GM08714 (cell line): Measurements from ENCODE around the gene DHX58.

ENCODE experiments used
- H3K4me3 ChIP-seq: fragments of 200-500 bp; sonication (Bioruptor generic); 2 replicates; pipeline ENCODE4 v1.5.1; 2014; ENCODE audit warnings: mild to moderate bottlenecking, low read length, inconsistent platforms
- ZNF274 ChIP-seq: IDR thresholded peaks from 2 replicates; pipeline ENCODE4 v1.6.1; 2012; ENCODE audit warnings: mild to moderate bottlenecking, low read depth, low read length

Gene DHX58

DNA sequence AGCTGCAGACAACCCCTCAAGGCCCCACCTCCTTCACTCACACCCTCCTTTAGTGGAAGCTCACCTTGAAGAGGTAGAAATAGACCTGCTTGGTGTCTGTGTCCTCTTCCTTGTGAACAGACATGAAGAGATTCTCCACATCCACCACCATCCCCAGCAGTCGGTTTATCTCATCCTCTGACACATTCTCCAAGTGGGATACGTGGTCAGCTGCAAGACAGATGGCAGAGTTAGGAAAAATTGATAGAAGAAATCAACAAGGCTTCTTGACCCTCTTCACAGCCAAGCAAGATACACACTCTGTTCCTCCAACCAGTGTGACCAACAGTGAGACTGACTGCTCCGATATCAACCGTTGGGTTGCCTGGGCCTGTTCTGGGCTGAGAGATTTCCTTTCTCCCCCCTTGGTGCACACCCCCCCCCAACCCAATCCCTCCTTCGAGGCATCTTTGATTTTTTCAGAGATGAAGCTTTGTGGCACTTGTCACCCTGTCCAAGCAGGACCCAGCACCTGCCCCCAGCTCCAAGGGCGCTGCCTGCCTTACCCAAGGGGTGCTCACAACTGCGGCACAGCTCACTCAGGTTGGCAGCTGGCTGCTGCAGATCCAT lies 7.8 kb upstream of the DHX58 start:
- peak overlapping the region; percentile 14; the same call in 1 of the 2 replicates for H3K4me3 ChIP-seq
- TF ChIP-seq ZNF274, result no peak

DNA sequence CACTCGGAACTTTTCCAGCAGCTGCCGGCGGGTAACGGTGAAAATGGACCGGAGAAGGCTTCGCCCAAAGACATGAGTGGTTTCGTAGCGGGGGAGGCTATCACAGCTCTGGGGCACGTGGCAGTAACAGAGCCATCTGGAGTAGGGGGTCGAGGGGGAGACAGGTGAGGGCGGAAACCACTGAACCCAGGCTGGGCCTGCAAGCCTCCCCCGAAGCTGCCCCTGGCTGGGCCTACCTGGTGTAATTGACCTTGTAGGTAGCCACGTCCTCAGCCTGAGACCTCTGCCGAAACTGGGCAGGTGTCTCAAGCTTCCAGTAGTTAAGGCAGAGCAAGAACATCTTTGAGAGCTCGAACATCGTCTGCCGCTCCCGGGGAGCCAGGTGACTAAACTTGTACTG lies 6.8 kb upstream of the DHX58 start:
- H3K4me3 ChIP-seq, result no peak overlapping the region
- no peak for TF ChIP-seq ZNF274

DNA sequence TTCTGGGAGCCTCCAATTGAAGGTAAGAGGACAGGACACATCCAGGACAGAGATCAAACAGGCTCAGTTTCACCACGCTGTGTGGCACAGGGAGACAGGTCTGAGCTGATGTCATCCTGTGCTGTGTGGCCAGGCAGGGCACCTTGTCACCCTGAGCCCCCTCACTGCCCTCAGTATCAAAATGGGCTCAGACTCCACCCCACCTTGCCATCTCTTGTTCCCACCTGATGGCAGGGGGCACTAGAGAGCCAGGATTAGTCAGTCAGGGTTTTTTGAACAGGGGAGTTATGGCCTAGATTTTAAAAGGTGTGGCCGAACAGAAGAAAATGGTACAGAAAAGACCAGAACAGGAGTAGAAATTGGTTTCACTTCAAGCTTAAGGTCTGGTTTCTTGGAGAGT lies 6.0 kb upstream of the DHX58 start:
- no peak for TF ChIP-seq ZNF274
- no peak overlapping the region for H3K4me3 ChIP-seq

DNA sequence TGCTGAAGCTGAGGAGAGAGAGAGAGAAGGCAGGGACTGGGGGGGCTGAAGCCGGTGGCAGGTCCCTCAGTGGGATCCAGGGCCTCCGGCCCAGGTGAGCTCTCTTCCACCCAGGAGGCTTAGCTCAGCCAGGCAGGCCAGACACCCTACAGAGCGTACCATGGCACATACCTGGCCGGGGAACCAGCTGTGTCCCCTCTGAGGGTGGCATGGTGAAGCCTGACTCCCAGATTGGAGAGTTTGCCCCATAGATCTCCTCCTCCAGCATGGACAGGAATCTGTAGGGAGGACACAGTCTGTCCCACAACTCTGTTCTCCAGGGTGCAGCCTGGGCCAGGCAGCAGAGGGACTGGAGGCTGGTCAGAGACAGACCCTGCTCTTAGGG lies 5.6 kb upstream of the DHX58 start:
- no peak for TF ChIP-seq ZNF274
- H3K4me3 ChIP-seq, result no peak overlapping the region

DNA sequence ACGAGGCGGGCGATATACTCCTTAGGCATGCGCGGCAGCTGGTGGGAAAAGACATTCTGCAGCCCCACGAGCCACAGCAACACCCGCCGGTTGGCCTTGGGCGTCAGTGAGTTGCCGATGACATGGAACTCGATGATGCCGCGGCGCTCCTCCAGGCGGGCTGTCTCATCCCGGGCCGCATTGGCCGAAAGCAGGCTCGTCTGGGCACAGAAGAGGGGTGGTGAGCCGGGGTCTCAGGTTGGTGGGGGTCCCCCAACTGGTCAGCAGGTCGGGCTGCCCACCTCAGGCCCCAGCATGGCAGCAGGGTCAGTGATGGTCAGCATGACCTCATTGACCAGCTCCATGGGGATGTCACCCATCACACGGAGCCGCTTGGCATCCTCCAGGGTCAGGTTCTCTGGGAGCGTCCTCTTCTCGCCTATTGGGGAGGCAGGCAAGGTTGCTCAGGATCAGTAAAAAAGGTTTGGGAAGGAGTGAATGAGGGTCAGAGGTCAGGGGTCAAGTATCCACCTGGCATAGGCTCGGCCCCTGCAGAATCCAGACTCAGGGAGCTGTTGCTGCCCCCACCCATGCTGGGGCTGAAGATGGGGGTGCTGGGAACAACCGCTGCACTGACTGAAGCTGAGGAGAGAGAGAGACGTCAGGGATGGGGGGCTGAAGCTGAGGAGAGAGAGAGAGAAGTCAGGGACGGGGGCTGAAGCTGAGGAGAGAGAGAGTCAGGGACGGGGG lies 5.0 kb upstream of the DHX58 start:
- H3K4me3 ChIP-seq, result no peak overlapping the region
- TF ChIP-seq ZNF274, result no peak

DNA sequence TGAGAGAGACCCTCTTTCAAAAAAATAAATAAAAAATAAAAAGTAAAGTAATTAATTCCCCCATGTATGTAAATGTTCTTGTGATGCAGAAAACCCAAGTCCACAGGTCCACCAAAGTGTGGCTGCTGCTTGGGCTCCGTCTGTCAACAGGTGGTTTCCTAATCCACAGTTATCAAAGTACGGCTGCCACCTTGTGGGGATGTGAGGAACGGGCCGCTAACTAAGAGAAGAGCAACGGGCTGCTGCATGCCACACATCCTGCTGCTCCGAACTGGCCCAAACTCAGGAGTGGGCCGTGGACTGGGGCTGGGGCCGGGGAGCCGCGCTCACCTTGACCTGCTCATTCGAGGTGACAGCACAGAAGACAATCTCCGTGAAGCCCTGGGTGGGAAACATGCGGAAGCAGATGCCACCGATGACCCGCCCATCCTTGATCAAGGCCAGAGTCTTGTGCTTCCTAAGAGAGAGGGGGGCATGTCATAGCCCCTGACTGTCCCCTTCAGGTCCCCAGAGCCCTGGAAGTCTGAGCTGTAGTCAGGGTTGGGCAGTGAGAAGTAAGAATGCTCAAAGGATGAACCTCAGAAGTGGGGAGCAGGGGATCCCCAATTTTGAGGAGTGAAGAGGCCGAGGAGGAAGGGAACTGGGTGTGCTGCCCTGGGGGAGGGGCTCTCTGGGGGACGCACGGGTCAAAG lies 4.3 kb upstream of the DHX58 start:
- no peak overlapping the region for H3K4me3 ChIP-seq
- no peak for TF ChIP-seq ZNF274

DNA sequence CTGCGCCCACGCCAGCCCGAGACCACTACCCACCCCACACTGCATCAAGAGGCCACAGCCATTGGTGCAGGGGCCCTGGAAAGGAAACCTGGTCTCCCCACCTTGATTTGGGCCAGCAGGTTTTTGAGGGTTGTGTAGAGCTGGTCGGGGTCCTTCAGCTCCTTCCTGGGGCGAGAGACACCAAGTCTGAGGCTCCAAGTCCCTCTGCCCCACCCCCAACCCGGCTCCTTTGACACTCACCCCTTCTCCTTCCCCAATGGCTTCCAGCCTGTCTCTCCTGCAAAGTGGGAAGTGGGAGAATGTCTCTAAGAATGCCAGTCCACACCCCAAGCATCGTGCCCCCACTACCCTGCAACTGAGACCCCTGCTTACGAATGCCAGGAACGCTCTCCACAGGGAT lies 1.6 kb upstream of the DHX58 start:
- TF ChIP-seq ZNF274, result no peak
- H3K4me3 ChIP-seq, result no peak overlapping the region

DNA sequence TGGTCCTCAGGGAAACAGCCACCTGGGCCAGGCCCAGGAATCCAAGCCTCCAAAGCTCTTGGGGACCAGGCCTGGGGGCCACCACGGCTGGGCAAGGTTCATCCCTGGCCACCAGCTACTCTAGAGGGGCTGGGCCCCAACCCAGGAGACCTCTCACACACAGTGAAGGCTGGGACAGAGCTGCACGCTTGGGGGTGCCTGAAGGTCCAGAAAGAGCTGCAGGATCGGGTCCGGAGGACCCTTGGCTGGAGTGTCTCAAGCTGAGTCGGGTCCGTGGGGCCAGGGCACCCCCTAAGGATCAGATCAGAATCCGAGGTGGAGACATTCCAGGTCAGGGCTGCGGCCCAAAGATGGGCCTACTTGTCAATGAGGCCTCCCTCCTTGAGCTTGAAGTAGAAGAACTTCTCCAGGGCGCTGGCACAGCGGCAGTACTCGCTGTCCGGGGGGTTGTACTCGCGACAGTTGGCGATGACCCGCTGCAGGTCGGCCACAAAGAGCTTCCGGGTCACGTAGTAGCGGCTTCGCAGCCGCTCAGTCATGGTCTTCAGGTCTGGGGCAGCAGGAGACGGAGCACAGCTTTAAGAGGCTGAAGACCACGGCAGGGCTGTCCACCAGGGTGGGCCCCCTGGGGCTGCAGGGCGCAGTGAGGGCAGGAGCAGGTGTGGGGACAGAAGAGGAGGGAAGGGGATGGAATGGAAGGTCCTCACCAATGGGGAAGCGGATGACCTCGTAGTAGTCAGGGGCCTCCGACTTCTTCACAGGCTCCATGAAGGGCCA lies 967 bp upstream of the DHX58 start:
- no peak overlapping the region for H3K4me3 ChIP-seq

DNA sequence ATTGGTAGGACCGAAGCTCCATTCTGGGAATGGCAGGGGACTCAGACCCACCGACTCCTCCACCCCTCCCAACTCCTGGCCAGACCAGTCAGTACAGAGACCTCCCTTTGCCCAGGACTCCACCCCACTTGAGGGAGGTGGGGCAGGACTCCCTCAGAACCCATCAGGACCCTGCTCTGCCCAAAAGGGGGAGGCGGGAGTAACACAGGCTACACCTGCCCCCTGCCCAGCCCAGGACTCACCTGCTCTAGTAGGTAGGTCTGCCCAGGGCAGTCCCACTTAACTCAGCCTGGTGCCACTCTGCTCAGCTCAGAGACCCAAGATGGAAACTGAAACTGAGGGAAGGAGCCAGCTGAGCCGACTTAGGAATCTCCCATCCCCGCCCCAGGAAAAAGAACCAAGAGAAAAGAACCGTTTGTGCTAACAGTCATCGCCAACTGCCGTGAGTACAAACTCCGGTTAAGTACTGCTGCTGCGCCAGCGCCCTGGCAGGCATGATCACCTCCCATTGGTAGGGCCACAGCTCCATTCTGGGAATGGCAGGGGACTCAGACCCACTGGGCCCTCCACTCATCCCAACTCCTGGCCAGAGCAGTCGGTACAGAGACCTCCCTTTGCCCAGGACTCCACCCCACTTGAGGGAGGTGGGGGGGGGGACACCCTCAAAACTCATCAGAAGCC lies 503 bp downstream of the DHX58 start:
- H3K4me3 ChIP-seq, result peak overlapping the region; percentile 55; the same call in 1 of the 2 replicates
- no peak for TF ChIP-seq ZNF274

More for the DNA sequence above, 967 bp upstream of the DHX58 start:
- TF ChIP-seq ZNF274, result no peak

DNA sequence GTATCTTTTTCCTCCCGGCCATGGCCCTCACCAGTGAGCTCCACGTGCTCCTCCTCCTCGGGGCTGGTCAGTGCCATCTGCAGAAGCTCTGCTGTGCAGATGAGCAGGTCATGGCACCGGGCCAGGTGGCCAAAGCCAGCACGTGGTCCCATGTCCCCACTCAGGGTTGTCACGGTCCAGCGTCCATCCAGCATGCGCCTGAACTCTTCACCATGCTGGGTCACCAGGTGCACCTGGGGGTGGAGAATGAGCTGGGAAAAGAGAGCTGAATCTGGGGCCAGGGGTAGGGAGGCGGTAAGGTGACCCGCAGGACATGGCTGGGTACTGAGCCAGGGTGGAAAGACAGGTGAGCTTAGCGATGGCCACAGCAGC lies 1.3 kb downstream of the DHX58 start:
- no peak overlapping the region for H3K4me3 ChIP-seq
- no peak for TF ChIP-seq ZNF274

DNA sequence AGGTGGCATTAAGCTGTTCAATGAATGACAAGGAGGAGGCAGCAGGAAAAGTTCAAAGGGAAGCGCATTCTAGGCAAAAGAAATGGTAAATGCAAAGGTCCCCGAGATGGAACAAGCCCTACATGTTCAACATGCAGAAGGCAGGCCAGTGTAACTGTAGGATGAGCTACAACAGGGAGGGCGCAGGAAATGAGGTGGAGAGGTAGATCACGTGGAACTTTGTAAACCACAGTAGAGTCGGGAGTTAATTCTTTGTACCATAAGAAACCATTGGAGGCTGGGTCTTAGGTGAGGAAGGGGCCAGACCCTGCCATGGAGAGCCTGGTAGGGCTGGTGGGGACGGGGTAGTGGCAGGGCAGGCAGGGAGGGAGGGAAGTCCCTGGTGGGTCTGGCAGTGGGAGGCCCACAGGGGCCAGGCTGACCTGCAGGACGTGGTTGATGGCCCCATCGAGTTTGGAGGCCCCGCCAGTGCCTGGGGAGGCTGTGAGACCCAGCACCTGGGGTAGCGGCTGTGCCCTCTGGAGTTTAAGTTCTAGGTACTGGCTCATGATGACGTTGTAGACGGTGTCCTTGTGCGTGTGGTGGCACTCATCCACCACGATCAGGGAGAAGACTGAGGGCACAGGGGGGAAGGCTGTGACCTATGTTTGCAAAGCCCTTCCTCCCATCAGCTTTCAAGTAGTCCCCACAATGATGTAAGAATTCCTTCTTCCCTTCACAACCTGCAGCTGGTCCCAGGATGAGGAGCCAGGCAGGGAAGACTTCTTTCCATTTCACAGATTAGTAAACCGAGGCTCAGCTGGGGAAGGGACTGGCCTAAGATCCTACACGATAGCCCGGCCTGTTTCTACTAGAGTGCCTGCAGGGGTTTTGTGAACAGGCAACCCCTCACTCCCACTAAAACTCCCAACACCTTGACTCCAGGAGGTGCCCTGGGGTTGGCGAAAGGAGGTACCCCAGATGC lies 1.9 kb downstream of the DHX58 start:
- no peak overlapping the region for H3K4me3 ChIP-seq
- TF ChIP-seq ZNF274, result no peak

- no peak for TF ChIP-seq ZNF274
- H3K4me3 ChIP-seq, result no peak overlapping the region
These were observed 3.4 kb downstream of the DHX58 start for GRCh38 chr17:42109086-42109485.
